GM12878 (cell line): ENCODE measurements around the gene SMAP1. TPM values are rescaled to one million over a fixed set of nuclear protein-coding genes. Genes with fewer than 3 reads are reported as not detected.

ENCODE experiments used
- ATAC-seq: fragments of 200-7000 bp; cut with Tn5 transposase; 3 replicates; pipeline ENCODE4 v1.9.1; 2020; ENCODE audit warnings: mild to moderate bottlenecking, moderate library complexity
- BruUV-seq: library from RNA; stranded (reverse); fragments of 400-500 nt; replicated peaks from 2 replicates; lab custom pipeline; 2021; lab: Mats Ljungman, UMichigan
- CTCF ChIA-PET: fragments of 300-600 bp; sonication (Branson Sonifier 250); formaldehyde crosslinking; extraction: SDS; loops from one replicate; lab custom pipeline; 2021; ENCODE audit warnings: inconsistent platforms; lab: Yijun Ruan, JAX
- POLR2A ChIA-PET: fragments of 350-600 bp; formaldehyde crosslinking; extraction: SDS; loops from one replicate; lab custom pipeline; 2021; ENCODE audit warnings: inconsistent platforms; lab: Charles Lee
- RAD21 ChIA-PET: fragments of 300-600 bp; sonication (Branson Sonifier 250); formaldehyde crosslinking; loops from one replicate; lab custom pipeline; 2023; ENCODE audit warnings: antibody characterized with exemption; ENCODE audit not compliant: unreplicated experiment; lab: Charles Lee
- SMC1A ChIA-PET: fragments of 300-600 bp; sonication (Branson Sonifier 250); formaldehyde crosslinking; loops from one replicate; lab custom pipeline; 2023; ENCODE audit not compliant: unreplicated experiment, uncharacterized antibody; lab: Charles Lee
- DNase-seq: peaks from one replicate; pipeline ENCODE4 v3.0.0-alpha.2; 2011; ENCODE audit warnings: low read depth, low spot score
- FAIRE-seq: peaks from 3 replicates; lab custom pipeline; 2011; peaks lifted over from hg19 to GRCh38; lab: Jason Lieb, UNC
- H2AFZ ChIP-seq: 2 replicates; pipeline ENCODE4 v1.6.0; 2011; ENCODE audit warnings: low read depth, low read length, control low read depth; ENCODE audit not compliant: control insufficient read depth
- H3K27ac ChIP-seq: 2 replicates; pipeline ENCODE4 v1.5.1; 2011; ENCODE audit warnings: control low read depth; ENCODE audit not compliant: control insufficient read depth, insufficient read depth
- H3K27me3 ChIP-seq, 2 experiments: replicated peaks in 1 of 2; 2 replicates each; pipeline versions ENCODE4 v1.6.0 to v1.6.1; 2011; ENCODE audit warnings: low read length in 1 of 2; ENCODE audit not compliant: control insufficient read depth in 2 of 2, insufficient read depth in 2 of 2
- H3K36me3 ChIP-seq, 2 experiments: 2 replicates each; pipeline ENCODE4 v1.5.1; 2011; ENCODE audit warnings: low read length in 1 of 2; ENCODE audit not compliant: control insufficient read depth in 2 of 2, insufficient read depth in 2 of 2
- H3K4me1 ChIP-seq: 2 replicates; pipeline ENCODE4 v1.6.1; 2011; ENCODE audit warnings: mild to moderate bottlenecking, low read length, moderate library complexity, mixed read lengths; ENCODE audit not compliant: control insufficient read depth, insufficient read depth
- H3K4me2 ChIP-seq: 2 replicates; pipeline ENCODE4 v1.6.0; 2011; ENCODE audit warnings: control low read depth; ENCODE audit not compliant: control insufficient read depth, insufficient read depth
- H3K4me3 ChIP-seq: fragments of 200-600 bp; sonication (generic); 2 replicates; pipeline ENCODE4 v1.5.1; 2016
- H3K79me2 ChIP-seq: 2 replicates; pipeline ENCODE4 v1.6.0; 2011; ENCODE audit warnings: low read length; ENCODE audit not compliant: control insufficient read depth, insufficient read depth
- H3K9ac ChIP-seq: 2 replicates; pipeline ENCODE4 v1.8.0; 2011; ENCODE audit warnings: low read length, control low read depth, mixed read lengths; ENCODE audit not compliant: control insufficient read depth, insufficient read depth
- H3K9me3 ChIP-seq: replicated peaks from 3 replicates; pipeline ENCODE4 v1.5.1; 2011; ENCODE audit warnings: mild to moderate bottlenecking, low read length; ENCODE audit not compliant: control insufficient read depth, insufficient read depth
- H4K20me1 ChIP-seq: 2 replicates; pipeline ENCODE4 v1.6.0; 2011; ENCODE audit not compliant: control insufficient read depth, insufficient read depth
- FOXK2 ChIP-seq: fragments of 450-650 bp; IDR thresholded peaks from 2 replicates; pipeline ENCODE4 v1.6.1; 2017; ENCODE audit warnings: mild to moderate bottlenecking, moderate library complexity
- NFYB ChIP-seq: IDR thresholded peaks from 2 replicates; pipeline ENCODE4 v1.6.1; 2011; ENCODE audit warnings: low read depth, mild to moderate bottlenecking, low read length, improper control_type of control experiment, moderate library complexity; ENCODE audit not compliant: insufficient read depth
- NR2C2 ChIP-seq: IDR thresholded peaks from 2 replicates; pipeline ENCODE4 v1.6.1; 2011; ENCODE audit warnings: borderline replicate concordance, low read depth; ENCODE audit not compliant: control insufficient read depth, insufficient read length
- POLR2A ChIP-seq: IDR thresholded peaks from 2 replicates; pipeline ENCODE4 v1.6.1; 2011; ENCODE audit warnings: low read depth, mild to moderate bottlenecking, low read length
- WGBS: methylation state at CpG from one replicate; pipeline ENCODE4 v1.1.6; 2016; ENCODE audit warnings: low lambda C conversion rate; ENCODE audit not compliant: insufficient replicate concordance, insufficient coverage; ENCODE audit errors: missing lambda C conversion rate; 5-methylcytosine and 5-hydroxymethylcytosine counted together
- in situ Hi-C: fragments of 300-500 bp; cut with MboI; formaldehyde crosslinking; loops from 9 replicates; pipeline ENCODE4 v1.14.3; 2018; ENCODE audit warnings: mixed read lengths
- intact Hi-C: fragments of 100-400 bp; cut with micrococcal nuclease; formaldehyde crosslinking; loops from one replicate; pipeline ENCODE4 v1.14.2; 2022; ENCODE audit not compliant: unreplicated experiment
- polyA plus RNA-seq, 11 experiments: library from polyadenylated mRNA; depleted of rRNA in 4 of 11; unstranded in 6 of 11; stranded (reverse) in 5 of 11; fragments of >200 nt; fragmentation: Nextera tagmentation in 4 of 11; fragmentation: Illumina TruSeq in 1 of 11; extraction: Ambion mirVana in 4 of 11; extraction: Trizol in 1 of 11; gene quantifications; 1 replicate in 1 of 11; 2 replicates in 10 of 11; pipeline versions ENCODE4 v1.2.1 to v1.2.3, GENCODE V29; 2011 to 2016; ENCODE audit warnings: inconsistent platforms in 2 of 11, missing spikeins in 2 of 11, low read depth in 1 of 11
- total RNA-seq, 4 experiments: library from RNA; depleted of rRNA in 3 of 4; stranded (reverse); fragments of >200 nt in 3 of 4; fragmentation: Illumina TruSeq in 1 of 4; extraction: Trizol in 1 of 4; gene quantifications; 2 replicates each; pipeline versions ENCODE4 v1.2.1 to v1.2.3, GENCODE V29; 2013 to 2021
- TF ChIP-seq, protein P1 (sequence below), 3 experiments: IDR thresholded peaks in 2 of 3; conservative IDR thresholded peaks in 1 of 3; 2 replicates each; pipeline ENCODE4 v1.5.1; 2011; ENCODE audit warnings: low read depth in 3 of 3, low read length in 3 of 3, mild to moderate bottlenecking in 3 of 3, control low read depth in 2 of 3, moderate library complexity in 2 of 3, inconsistent platforms in 1 of 3, mixed read lengths in 1 of 3; ENCODE audit not compliant: control insufficient read depth in 2 of 3, insufficient read depth in 1 of 3; ENCODE audit errors: extremely low read depth in 1 of 3

The SMAP1 gene
- total and polyA plus RNA-seq, 10 of the 15 experiments (the other 5 are each of a cell fraction or from before 2014, with no cell fraction given) = 13.7 to 33.9 (median 25.3) TPM

DNA sequence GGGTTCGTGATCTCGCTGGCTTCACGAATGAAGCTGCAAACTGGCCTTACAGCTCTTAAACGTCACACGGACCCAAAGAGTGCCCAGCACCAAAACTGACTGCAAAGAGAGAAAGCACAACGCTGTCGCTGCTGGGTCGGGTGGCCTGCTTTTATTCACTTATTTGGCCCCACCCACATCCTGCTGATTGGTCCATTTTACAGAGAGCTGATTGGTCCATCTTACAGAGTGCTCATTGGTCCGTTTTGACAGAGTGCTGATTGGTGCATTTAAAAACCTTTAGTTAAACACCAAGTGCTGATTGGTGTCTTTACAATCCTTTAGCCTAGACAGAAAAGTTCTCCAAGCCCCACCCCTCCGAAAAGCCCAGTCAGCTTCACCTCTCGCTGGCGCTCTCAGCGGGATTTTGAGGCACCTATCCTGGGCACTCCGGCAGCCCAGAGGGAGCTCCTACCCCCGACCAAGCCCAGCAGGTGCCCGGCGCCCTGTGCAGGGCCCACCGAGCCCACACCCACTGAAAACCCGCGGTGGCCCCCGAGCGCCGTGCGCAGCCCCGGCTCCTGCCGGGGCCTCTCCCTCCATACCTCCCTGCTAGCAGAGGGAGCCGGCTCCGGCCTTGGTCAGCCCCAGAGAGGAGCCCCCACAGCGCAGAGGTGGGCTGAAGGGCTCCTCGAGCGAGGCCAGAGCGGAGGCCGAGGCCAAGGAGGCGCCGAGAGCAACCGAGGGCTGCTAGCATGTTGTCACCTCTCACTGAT lies 40.0 kb upstream of the SMAP1 start:
- H3K4me2 ChIP-seq = no peak overlapping the region
- DNase-seq = no peak
- CTCF ChIA-PET = no interaction called here
- TF ChIP-seq NFYB (peak; percentile 74), NR2C2 (no peak), FOXK2 (no peak)
- TF ChIP-seq, all 136 proteins: peak for 1
- H3K27ac ChIP-seq = no peak overlapping the region
- BruUV-seq = no TSS peak
- ChIA-PET RAD21 (no interaction called here), POLR2A (no interaction called here), SMC1A (no interaction called here)
- no peaks in the 10 kb centered on the region for H3K4me1 ChIP-seq
- intact Hi-C loops (no loop called here), in situ Hi-C loops (no loop called here)
- H3K4me3 ChIP-seq = no peak overlapping the region
- no peaks in the 10 kb centered on the region for H4K20me1 ChIP-seq
- no peak overlapping the region for H3K9ac ChIP-seq
- ATAC-seq (no peak), FAIRE-seq (no peak)
- WGBS = 86% methylated on average over 32 of the region's 36 CpGs
- H3K9me3 ChIP-seq = no peaks in the 10 kb centered on the region
- no peaks in the 10 kb centered on the region for H3K79me2 ChIP-seq
- no peak overlapping the region for H2AFZ ChIP-seq
- no peaks in the 10 kb centered on the region for H3K36me3 ChIP-seq
- no peaks in the 10 kb centered on the region; a peak in 1 of 4 replicates for H3K27me3 ChIP-seq

DNA sequence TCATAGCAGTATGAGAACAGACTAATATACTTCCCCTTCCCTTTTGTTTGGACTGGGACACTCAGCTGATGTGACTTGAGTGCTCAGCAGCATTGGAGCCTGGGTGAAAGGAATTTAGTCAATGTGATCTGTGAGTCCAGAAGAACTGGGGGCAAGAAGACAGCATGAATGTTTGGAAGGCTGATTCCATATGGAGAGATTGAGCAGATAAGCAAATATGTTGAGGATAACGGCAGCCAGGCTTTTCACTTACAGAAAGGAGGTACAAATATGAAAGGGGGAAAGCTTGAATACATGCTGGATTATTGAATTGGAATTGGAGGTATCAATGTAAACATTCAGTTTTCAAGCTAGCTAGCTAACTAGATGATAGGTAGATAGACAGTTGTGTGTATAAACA lies 37.8 kb upstream of the SMAP1 start:
- Histone ChIP-seq H3K79me2 (no peaks in the 10 kb centered on the region), H3K9ac (no peak overlapping the region), H3K4me1 (no peaks in the 10 kb centered on the region)
- FAIRE-seq (no peak), ATAC-seq (no peak)
- TF ChIP-seq, protein P1, sequence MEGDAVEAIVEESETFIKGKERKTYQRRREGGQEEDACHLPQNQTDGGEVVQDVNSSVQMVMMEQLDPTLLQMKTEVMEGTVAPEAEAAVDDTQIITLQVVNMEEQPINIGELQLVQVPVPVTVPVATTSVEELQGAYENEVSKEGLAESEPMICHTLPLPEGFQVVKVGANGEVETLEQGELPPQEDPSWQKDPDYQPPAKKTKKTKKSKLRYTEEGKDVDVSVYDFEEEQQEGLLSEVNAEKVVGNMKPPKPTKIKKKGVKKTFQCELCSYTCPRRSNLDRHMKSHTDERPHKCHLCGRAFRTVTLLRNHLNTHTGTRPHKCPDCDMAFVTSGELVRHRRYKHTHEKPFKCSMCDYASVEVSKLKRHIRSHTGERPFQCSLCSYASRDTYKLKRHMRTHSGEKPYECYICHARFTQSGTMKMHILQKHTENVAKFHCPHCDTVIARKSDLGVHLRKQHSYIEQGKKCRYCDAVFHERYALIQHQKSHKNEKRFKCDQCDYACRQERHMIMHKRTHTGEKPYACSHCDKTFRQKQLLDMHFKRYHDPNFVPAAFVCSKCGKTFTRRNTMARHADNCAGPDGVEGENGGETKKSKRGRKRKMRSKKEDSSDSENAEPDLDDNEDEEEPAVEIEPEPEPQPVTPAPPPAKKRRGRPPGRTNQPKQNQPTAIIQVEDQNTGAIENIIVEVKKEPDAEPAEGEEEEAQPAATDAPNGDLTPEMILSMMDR (IDR thresholded peaks at IDR 0.05 in 2 of 3, conservative IDR thresholded peaks at IDR 0.05 in 1 of 3; ENCODE audit: control insufficient read depth in 2 of 3, extremely low read depth in 1 of 3, insufficient read depth in 1 of 3, low read depth in 3 of 3, low read length in 3 of 3) = no peak
- no peak for TF ChIP-seq POLR2A
- TF ChIP-seq, all 136 proteins: peak for 0
- DNase-seq = no peak
- no peak overlapping the region for H3K27ac ChIP-seq
- BruUV-seq = no TSS peak
- H3K36me3 ChIP-seq = no peaks in the 10 kb centered on the region
- in situ Hi-C loops = no loop called here
- ChIA-PET POLR2A (interaction anchor here (1.1 kb wide), 1 partner anchor 63 kb away, joined by 6 read pairs; the partner anchor contains the start of gene SDHAF4), CTCF (no interaction called here), RAD21 (no interaction called here), SMC1A (interaction anchor here (1.0 to 1.1 kb wide), 2 partner anchors 26 to 50 kb away, joined by 3 read pairs; no protein-coding TSS in a partner anchor)
- H3K27me3 ChIP-seq = no peaks in the 10 kb centered on the region; a peak in 2 of 4 replicates
- WGBS = 0% methylated on average over 1 of the region's 1 CpG
- no peaks in the 10 kb centered on the region for H4K20me1 ChIP-seq
- H2AFZ ChIP-seq = no peak overlapping the region
- H3K4me2 ChIP-seq = no peak overlapping the region
- H3K4me3 ChIP-seq = no peak overlapping the region
- no peaks in the 10 kb centered on the region for H3K9me3 ChIP-seq
- intact Hi-C loops = no loop called here
